Measurements from ENCODE around the gene LRRC74B.

Gene LRRC74B

DNA sequence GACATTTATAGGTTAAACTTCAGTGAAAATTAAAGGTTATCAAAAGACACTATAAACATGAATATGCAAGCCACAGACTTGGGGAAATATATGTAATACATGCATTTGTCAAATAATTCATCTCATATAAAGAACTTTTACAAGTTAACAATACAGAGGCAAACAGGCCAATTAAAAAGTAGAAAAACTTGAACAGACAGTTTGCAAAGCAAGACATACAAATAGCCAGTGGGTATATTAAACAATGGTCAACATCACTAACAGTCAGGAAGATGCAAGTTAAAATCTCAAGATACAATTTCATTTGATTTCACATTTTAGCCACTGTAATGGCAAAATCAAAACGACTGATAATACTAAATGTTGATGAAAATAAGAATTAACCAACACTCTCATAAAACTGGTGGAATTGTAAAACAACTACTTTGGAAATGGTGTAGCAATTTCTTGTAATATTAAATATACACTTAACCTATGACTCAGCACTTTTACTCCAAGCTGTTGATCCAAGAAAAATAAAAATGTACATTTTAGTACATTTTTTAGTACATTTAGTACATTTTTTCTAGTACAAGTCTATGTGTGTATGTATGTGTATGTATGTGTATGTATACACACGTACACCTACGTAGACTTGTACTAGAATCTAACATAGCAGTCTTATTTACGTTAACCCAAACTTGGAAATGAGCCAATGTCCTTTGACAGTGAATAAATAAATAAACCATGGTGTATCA lies 62.8 kb downstream of the LRRC74B start:
- no peak for DNase-seq
